ENCODE measurements around the gene SIGLEC14.

GRCh38 chr19:51686171-51686570 is 39.5 kb upstream of the SIGLEC14 start:
- TF ChIP-seq CTCF (IDR thresholded peaks at IDR 0.05) (no peak), POLR2AphosphoS5 (IDR thresholded peaks at IDR 0.05) (no peak), EP300 (IDR thresholded peaks at IDR 0.05) (no peak), POLR2A (IDR thresholded peaks at IDR 0.05) (no peak)

All from upper lobe of left lung (tissue), 4 donors.